Uterus (tissue), 2 donors: ENCODE results near the gene CCDC141.

ENCODE experiments used
- POLR2A ChIP-seq, 2 donors: fragments of 450-650 bp; IDR thresholded peaks; one replicate each; pipeline ENCODE4 v1.6.1; 2016; ENCODE audit warnings: antibody characterized with exemption in 2 of 2, mild to moderate bottlenecking in 1 of 2, moderate library complexity in 1 of 2
- TF ChIP-seq, protein P1 (sequence below), 4 experiments: fragments of 200-600 bp in 2 of 4; fragments of 450-650 bp in 2 of 4; sonication (generic) in 2 of 4; IDR thresholded peaks; one replicate each; pipeline ENCODE4 v1.5.1; 2016 to 2019; ENCODE audit warnings: antibody characterized with exemption in 4 of 4, mild to moderate bottlenecking in 2 of 4, moderate library complexity in 1 of 4

DNA sequence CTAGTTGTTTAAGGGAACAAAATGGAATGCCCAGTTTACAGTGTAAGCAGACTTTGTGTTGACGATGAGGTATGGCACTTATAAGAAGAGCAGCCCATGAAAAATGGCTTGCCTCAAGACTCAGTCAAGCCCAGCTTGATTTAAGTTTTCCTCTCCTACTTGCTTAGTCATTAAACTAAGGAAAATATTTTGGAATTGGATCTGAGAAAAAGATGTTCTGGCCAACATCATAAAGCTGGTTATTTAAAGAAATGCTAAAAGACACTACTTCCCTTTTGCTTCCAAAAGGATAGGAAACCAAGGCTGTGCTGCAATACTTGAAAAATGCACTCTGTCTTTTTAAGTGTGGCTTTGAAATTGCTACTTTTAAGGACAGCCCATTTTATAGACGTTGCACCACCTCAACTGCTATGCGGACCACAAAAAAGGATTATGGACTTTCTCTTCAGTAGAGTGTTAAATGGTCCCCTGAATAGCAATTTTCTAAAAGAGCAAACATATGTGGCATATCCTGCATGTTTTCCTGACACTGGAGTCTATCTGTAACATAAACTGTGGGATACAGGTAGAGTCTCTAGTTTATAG, 32.1 kb downstream of the CCDC141 start:
- TF ChIP-seq POLR2A (IDR thresholded peaks at IDR 0.05): no peak
- TF ChIP-seq, protein P1, sequence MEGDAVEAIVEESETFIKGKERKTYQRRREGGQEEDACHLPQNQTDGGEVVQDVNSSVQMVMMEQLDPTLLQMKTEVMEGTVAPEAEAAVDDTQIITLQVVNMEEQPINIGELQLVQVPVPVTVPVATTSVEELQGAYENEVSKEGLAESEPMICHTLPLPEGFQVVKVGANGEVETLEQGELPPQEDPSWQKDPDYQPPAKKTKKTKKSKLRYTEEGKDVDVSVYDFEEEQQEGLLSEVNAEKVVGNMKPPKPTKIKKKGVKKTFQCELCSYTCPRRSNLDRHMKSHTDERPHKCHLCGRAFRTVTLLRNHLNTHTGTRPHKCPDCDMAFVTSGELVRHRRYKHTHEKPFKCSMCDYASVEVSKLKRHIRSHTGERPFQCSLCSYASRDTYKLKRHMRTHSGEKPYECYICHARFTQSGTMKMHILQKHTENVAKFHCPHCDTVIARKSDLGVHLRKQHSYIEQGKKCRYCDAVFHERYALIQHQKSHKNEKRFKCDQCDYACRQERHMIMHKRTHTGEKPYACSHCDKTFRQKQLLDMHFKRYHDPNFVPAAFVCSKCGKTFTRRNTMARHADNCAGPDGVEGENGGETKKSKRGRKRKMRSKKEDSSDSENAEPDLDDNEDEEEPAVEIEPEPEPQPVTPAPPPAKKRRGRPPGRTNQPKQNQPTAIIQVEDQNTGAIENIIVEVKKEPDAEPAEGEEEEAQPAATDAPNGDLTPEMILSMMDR (IDR thresholded peaks at IDR 0.05): no peak
